DND-41 (cell line): ENCODE data around the gene ENTPD6.

Experiments
- CTCF ChIP-seq: IDR thresholded peaks from 2 replicates; pipeline ENCODE4 v1.5.1; 2012; ENCODE audit warnings: borderline replicate concordance, low read length, moderate library complexity, mild to moderate bottlenecking; ENCODE audit not compliant: poor library complexity, severe bottlenecking; ENCODE audit errors: extremely low read depth
- EZH2 ChIP-seq: IDR thresholded peaks from 3 replicates; pipeline ENCODE4 v1.6.1; 2012; ENCODE audit warnings: borderline replicate concordance, low read depth, mild to moderate bottlenecking, moderate library complexity, low read length, inconsistent platforms; ENCODE audit not compliant: severe bottlenecking

GRCh38 chr20:25207149-25207959 lies 11.8 kb downstream of the ENTPD6 start:
- TF ChIP-seq CTCF = no peak
- TF ChIP-seq EZH2 = no peak
